Left ventricle myocardium inferior (tissue), 1 donor: ENCODE results near the gene NNAT. TPM values are rescaled to one million over a fixed set of nuclear protein-coding genes. Genes with fewer than 3 reads are reported as not detected.
A peak's percentile ranks its signal among the peaks of the same experiment; 100 is the strongest.
"Not testable (repeated sequence)": the region's sequence is repeated elsewhere in the genome, so short reads cannot be mapped to it uniquely, and the experiment has no call there.

ENCODE experiments used
- DNase-seq: peaks from one replicate; pipeline ENCODE4 v3.0.0-alpha.2; 2020
- H3K27ac ChIP-seq: fragments of 200-600 bp; replicated peaks from 2 replicates; pipeline ENCODE4 v1.8.0; 2021
- H3K27me3 ChIP-seq: fragments of 200-600 bp; 2 replicates; pipeline ENCODE4 v1.8.0; 2021; ENCODE audit warnings: low read depth
- H3K36me3 ChIP-seq: fragments of 200-600 bp; 2 replicates; pipeline ENCODE4 v1.8.0; 2021
- H3K4me1 ChIP-seq: fragments of 200-600 bp; 2 replicates; pipeline ENCODE4 v1.8.0; 2021
- H3K4me3 ChIP-seq: fragments of 200-600 bp; 2 replicates; pipeline ENCODE4 v1.8.0; 2021; ENCODE audit warnings: mild to moderate bottlenecking, moderate library complexity
- H3K9me3 ChIP-seq: fragments of 200-600 bp; replicated peaks from 2 replicates; pipeline ENCODE4 v1.8.0; 2021
- intact Hi-C: fragments of 100-400 bp; cut with micrococcal nuclease; formaldehyde crosslinking; loops from one replicate; pipeline ENCODE4 v1.11.0; 2022
- total RNA-seq: library from RNA; stranded (reverse); fragmentation: NEBNext Ultra II Directional; extraction: Animal tissue kit (Norgen Biotek cat#: 25700); gene quantifications from one replicate; pipeline ENCODE4 v1.2.1, GENCODE V29; 2021
- TF ChIP-seq, protein P1 (sequence below): fragments of 200-600 bp; IDR thresholded peaks from 2 replicates; pipeline ENCODE4 v1.8.0; 2021; ENCODE audit warnings: antibody characterized with exemption, mild to moderate bottlenecking, borderline replicate concordance
- donor health status: DM: no; HTN: yes; CAD: no; lungs with severe emphysema.

NNAT gene
- total RNA-seq, 1 donor from 2014 or later, result 0.33 TPM

- no peak overlapping the region for H3K27ac ChIP-seq
- no peak overlapping the region for H3K4me3 ChIP-seq
- H3K4me1 ChIP-seq, result no peaks in the 10 kb centered on the region
- TF ChIP-seq, protein P1, sequence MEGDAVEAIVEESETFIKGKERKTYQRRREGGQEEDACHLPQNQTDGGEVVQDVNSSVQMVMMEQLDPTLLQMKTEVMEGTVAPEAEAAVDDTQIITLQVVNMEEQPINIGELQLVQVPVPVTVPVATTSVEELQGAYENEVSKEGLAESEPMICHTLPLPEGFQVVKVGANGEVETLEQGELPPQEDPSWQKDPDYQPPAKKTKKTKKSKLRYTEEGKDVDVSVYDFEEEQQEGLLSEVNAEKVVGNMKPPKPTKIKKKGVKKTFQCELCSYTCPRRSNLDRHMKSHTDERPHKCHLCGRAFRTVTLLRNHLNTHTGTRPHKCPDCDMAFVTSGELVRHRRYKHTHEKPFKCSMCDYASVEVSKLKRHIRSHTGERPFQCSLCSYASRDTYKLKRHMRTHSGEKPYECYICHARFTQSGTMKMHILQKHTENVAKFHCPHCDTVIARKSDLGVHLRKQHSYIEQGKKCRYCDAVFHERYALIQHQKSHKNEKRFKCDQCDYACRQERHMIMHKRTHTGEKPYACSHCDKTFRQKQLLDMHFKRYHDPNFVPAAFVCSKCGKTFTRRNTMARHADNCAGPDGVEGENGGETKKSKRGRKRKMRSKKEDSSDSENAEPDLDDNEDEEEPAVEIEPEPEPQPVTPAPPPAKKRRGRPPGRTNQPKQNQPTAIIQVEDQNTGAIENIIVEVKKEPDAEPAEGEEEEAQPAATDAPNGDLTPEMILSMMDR, result peak; percentile 25
- no peak for DNase-seq
- no peaks in the 10 kb centered on the region for H3K36me3 ChIP-seq
- H3K27me3 ChIP-seq, result peaks cover 12% of the 10 kb centered on the region
- intact Hi-C loops, result no loop called here
- no peaks in the 10 kb centered on the region for H3K9me3 ChIP-seq
Measured at GRCh38 chr20:37543828-37544227, 22.8 kb downstream of the NNAT start.

DNA sequence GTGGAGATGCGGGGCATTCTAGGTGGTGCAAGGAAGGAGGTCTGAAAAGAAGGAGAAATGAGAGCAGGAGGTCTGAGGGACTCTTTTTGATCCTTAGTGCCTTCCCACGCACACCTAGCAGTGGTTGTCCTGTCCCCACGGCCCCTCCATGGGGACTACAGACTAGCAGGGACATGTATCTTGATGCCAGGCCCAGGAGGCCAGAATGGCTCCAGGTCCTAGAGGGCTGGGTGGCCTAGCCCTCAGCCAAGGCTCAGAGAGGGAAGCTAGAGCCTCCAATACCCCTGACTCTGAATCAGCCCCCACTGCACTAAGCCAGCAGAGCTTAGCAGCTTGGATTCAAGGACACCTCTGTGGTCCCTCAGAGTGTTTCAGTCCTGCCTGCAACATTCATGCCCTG is 23.3 kb downstream of the NNAT start:
- Histone ChIP-seq H3K36me3 (no peaks in the 10 kb centered on the region), H3K4me1 (no peaks in the 10 kb centered on the region), H3K27me3 (peaks cover 12% of the 10 kb centered on the region), H3K9me3 (no peaks in the 10 kb centered on the region), H3K4me3 (no peak overlapping the region), H3K27ac (no peak overlapping the region)
- TF ChIP-seq, protein P1, result no peak
- no peak for DNase-seq
- intact Hi-C loops, result no loop called here

- H3K27me3 ChIP-seq, result peaks cover 12% of the 10 kb centered on the region
- H3K27ac ChIP-seq, result no peak overlapping the region
- H3K36me3 ChIP-seq, result no peaks in the 10 kb centered on the region
- H3K9me3 ChIP-seq, result no peaks in the 10 kb centered on the region
- H3K4me1 ChIP-seq, result no peaks in the 10 kb centered on the region
- no peak for DNase-seq
- TF ChIP-seq, protein P1, result no peak
- intact Hi-C loops, result no loop called here
- H3K4me3 ChIP-seq, result no peak overlapping the region
Measured at GRCh38 chr20:37545516-37545915, 24.5 kb downstream of the NNAT start.

DNA sequence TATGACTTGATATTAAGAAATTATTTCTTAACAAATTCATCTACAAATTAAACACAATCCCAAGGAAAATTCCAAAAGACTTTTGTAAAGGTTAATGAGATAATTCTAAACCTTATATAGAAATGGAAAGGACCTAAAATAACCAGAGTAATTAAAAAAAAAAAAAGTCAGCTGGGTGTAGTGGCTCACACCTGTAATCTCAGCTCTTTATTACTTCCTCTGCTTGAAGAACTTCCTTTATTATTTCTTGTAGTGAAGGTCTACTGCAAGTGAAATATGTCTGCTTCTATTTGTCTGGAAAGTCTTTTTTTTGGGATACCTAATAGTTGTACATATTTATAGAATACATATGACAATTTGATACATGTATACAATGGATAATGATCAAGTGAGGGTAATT is 26.9 kb downstream of the NNAT start:
- TF ChIP-seq, protein P1, result no peak
- H3K4me1 ChIP-seq, result no peaks in the 10 kb centered on the region
- H3K36me3 ChIP-seq, result no peaks in the 10 kb centered on the region
- no peak overlapping the region for H3K4me3 ChIP-seq
- intact Hi-C loops, result no loop called here
- H3K27ac ChIP-seq, result no peak overlapping the region
- H3K9me3 ChIP-seq, result no peaks in the 10 kb centered on the region
- DNase-seq, result no peak
- peaks cover 7% of the 10 kb centered on the region for H3K27me3 ChIP-seq

DNA sequence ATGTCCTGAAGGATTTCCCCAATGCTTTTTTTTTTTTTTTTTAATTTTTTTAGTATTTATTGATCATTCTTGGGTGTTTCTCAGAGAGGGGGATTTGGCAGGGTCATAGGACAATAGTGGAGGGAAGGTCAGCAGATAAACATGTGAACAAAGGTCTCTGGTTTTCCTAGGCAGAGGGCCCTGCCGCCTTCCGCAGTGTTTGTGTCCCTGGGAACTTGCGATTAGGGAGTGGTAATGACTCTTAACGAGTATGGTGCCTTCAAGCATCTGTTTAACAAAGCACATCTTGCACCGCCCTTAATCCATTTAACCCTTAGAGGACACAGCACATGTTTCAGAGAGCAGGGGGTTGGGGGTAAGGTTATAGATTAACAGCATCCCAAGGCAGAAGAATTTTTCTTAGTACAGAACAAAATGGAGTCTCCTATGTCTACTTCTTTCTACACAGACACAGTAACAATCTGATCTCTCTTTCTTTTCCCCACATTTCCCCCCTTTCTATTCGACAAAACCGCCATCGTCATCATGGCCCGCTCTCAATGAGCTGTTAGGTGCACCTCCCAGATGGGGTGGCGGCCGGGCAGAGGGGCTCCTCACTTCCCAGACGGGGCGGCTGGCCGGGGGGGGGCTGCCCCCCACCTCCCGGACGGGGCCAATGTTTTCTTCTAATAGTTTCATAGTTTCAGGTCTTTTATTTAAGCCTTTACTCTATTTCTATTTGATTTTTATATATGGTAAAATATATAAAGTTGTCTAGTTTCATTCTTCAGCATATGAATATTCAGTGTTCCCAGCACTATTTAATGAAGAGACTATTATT is 29.3 kb downstream of the NNAT start:
- H3K36me3 ChIP-seq, H3K27ac ChIP-seq, H3K4me1 ChIP-seq, H3K4me3 ChIP-seq, DNase-seq, H3K9me3 ChIP-seq, H3K27me3 ChIP-seq, intact Hi-C loops: not testable (repeated sequence)

DNA sequence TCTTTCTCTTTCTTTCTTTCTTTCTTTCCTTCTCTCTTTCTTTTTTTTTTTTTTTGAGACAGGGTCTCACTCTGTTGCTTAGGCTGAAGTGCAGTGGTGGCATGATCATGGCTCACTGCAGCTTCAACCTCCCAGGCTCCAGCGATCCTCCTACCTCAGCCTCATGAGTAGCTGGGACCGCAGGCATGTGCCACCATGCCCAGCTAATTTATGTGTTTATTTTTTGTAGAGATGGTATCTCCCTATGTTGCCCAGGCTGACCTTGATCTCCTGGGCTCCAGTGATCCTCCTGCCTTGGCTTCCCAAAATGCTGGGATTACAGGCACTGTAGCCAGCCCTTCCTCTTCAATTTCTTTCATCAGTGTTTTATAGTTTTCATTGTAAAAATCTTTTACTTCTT is 30.6 kb downstream of the NNAT start:
- intact Hi-C loops, H3K36me3 ChIP-seq, H3K4me3 ChIP-seq, H3K27ac ChIP-seq, H3K4me1 ChIP-seq, H3K9me3 ChIP-seq, DNase-seq: not testable (repeated sequence)
- H3K27me3 ChIP-seq, result peaks cover 11% of the 10 kb centered on the region
